Activated naive CD8-positive, alpha-beta T cell treated with anti-CD3 and anti-CD28 coated beads for 36 hours (primary cell): ENCODE data around the gene VSTM1. TPM values are rescaled to one million over a fixed set of nuclear protein-coding genes. Genes with fewer than 3 reads are reported as not detected.

ENCODE experiments used
- DNase-seq: peaks from one replicate; pipeline ENCODE4 v3.0.0; 2021
- H3K27ac Mint-ChIP-seq: one replicate; pipeline ENCODE4 v1.8.0; 2022; ENCODE audit warnings: mild to moderate bottlenecking, moderate library complexity, mixed read lengths
- H3K27me3 Mint-ChIP-seq: one replicate; pipeline ENCODE4 v1.8.0; 2022; ENCODE audit warnings: mild to moderate bottlenecking, mixed read lengths
- H3K36me3 Mint-ChIP-seq: one replicate; pipeline ENCODE4 v1.8.0; 2021; ENCODE audit warnings: mild to moderate bottlenecking, mixed read lengths
- H3K4me1 Mint-ChIP-seq: one replicate; pipeline ENCODE4 v1.8.0; 2021; ENCODE audit warnings: mixed read lengths
- H3K4me3 Mint-ChIP-seq: one replicate; pipeline ENCODE4 v1.8.0; 2022; ENCODE audit warnings: mild to moderate bottlenecking, moderate library complexity, mixed read lengths
- H3K9me3 Mint-ChIP-seq: one replicate; pipeline ENCODE4 v1.8.0; 2022; ENCODE audit warnings: mixed read lengths
- total RNA-seq, 2 experiments: library from RNA; stranded (reverse); gene quantifications; one replicate each; pipeline ENCODE4 v1.2.3, GENCODE V29; 2021

The VSTM1 gene
- total RNA-seq, 2 experiments from 2014 or later, result not detected

DNA sequence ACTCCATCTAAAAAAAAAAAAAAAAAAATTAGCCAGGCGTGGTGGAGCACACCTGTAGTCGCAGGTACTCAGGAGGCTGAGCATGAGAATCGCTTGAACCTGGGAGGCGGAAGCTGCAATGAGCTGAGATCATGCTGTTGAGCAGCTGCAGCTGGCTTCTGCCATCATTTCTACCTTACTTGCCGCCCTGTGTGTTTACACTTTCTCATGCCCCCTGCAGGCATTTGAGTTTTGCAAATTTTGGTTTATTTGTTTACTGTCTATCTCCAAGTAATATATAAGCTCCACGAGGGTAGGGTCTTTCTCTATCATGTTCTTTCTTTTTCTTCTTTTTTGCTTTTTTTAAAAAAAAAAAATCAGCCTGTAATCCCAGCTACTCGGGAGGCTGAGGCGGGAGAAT is 54.3 kb downstream of the VSTM1 start:
- no peaks in the 10 kb centered on the region for H3K4me1 Mint-ChIP-seq
- H3K27me3 Mint-ChIP-seq, result peaks cover 45% of the 10 kb centered on the region
- H3K27ac Mint-ChIP-seq, result no peak overlapping the region
- DNase-seq, result no peak
- no peaks in the 10 kb centered on the region for H3K9me3 Mint-ChIP-seq
- no peak overlapping the region for H3K4me3 Mint-ChIP-seq
- no peaks in the 10 kb centered on the region for H3K36me3 Mint-ChIP-seq

DNA sequence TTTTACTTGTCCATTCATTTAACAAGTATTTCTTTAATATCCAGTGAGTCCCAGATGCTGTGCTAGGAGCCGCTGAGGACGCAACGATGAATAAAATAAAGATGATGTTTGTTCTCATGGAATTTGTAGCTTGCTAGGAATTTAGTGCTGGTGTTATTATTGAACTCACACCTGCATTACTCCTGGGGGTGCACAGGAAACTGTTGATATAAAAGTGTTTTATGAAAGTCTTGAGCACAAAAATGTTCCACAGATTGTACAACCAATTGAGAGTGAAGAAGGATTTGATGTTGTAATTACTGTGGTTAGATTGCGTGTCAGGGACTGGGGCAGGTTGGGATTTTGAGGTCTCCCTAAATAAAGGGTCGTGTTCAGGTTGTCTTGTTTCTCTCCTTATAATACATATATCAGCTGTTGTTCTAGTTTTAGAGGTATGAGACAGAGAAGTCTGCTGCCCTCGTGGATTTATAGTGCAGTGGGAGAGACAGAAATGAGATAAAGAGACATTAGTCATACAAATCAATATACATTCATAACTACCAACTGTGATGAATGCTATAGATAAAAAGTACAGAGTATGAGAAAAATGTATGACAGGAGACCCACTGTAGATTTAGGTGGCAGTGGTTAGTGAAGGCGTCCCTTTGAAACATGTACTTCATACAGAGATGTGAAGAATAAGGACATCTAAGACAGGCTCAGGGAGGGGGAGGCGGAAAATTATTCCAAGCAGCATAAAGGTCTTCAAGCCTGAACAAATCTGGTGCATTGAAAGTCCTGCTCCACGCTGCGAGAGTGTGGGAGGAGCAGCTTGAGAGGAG is 61.0 kb downstream of the VSTM1 start:
- no peak for DNase-seq
- Mint-ChIP-seq H3K36me3 (no peaks in the 10 kb centered on the region), H3K27ac (no peak overlapping the region), H3K27me3 (peaks cover 32% of the 10 kb centered on the region), H3K4me3 (no peak overlapping the region), H3K9me3 (no peaks in the 10 kb centered on the region), H3K4me1 (no peaks in the 10 kb centered on the region)

DNA sequence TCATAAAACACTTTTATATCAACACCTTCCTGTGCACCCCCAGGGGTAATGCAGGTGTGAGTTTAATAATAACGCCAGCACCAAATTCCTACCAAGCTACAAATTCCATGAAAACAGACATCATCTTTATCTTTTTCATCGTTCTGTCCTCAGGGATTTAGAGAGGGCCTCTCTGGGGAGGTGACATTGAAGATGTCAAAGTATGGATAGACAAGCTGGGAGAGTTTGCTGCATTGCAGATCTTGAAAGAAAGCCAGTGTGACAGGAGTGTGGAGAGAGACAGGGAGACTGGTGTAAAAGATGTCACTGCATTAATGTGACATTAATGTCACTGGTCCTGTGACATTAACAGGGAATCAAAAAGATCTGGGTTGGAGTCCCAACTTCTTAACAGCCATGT is 62.2 kb downstream of the VSTM1 start:
- Mint-ChIP-seq H3K4me1 (no peaks in the 10 kb centered on the region), H3K9me3 (no peaks in the 10 kb centered on the region), H3K27ac (no peak overlapping the region), H3K36me3 (no peaks in the 10 kb centered on the region), H3K27me3 (peaks cover 33% of the 10 kb centered on the region), H3K4me3 (no peak overlapping the region)
- DNase-seq, result no peak

DNA sequence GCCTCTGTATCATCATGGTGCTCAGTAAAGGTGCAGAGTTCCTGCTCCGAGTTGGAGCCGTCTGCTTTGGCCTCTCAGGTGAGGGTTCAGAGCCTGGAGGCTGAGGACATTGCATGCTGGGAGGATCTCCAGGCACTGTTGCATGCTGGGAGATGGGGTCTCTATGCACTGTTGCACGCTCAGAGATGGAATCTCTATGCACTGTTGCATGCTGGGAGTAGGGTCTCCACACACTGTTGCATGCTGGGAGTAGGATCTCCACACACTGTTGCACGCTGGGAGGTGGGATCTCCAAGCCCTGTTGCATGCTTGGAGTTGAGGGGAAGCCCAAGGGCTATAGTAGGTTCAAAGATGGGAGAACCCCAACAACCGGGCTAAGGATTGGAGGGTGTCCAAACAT is 64.0 kb downstream of the VSTM1 start:
- no peak for DNase-seq
- H3K9me3 Mint-ChIP-seq, result no peaks in the 10 kb centered on the region
- no peak overlapping the region for H3K4me3 Mint-ChIP-seq
- H3K36me3 Mint-ChIP-seq, result no peaks in the 10 kb centered on the region
- no peak overlapping the region for H3K27ac Mint-ChIP-seq
- peaks cover 48% of the 10 kb centered on the region for H3K27me3 Mint-ChIP-seq
- H3K4me1 Mint-ChIP-seq, result no peaks in the 10 kb centered on the region

DNA sequence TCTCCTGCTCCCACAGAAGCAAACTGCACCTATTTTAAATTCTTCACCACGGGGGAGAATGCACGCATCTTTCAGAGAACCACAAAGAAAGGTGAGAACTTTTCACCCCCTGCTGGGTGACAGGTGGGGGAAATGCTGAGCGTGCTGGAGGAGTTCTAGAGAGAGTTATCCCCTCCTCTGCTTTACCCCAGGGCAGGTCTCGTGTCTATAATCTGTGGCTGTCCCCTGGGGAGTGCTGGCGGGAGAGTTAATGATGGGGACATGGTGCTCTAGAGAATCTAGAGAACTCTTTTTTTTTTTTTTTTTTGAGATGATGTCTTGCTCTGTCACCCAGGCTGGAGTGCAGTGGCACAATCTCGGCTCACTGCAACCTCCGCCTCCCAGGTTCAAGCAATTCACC is 65.5 kb downstream of the VSTM1 start:
- no peaks in the 10 kb centered on the region for H3K36me3 Mint-ChIP-seq
- peaks cover 60% of the 10 kb centered on the region for H3K27me3 Mint-ChIP-seq

DNA sequence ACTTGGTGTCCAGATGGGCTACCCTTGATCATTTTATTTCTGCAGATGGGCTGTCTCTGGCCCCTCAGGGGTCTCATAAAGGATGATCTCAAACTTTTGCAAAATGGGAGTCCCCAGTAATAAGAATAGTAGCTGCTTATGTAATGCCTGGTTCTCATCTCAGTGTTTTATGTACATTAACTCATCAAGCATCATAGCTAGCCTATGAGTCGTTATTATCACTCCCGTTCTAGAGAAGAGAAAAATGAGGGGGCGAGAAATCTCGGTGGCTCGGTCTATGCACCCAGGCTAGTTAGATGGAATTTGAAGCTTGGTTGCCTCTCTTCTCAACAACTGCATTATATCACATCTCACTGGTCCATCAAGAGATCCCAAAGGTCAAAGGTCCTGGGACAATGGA is 68.9 kb downstream of the VSTM1 start:
- Mint-ChIP-seq H3K4me1 (peaks cover 4% of the 10 kb centered on the region), H3K9me3 (no peaks in the 10 kb centered on the region), H3K4me3 (no peak overlapping the region), H3K27me3 (peaks cover 67% of the 10 kb centered on the region), H3K27ac (no peak overlapping the region), H3K36me3 (no peaks in the 10 kb centered on the region)
- no peak for DNase-seq

More for the DNA sequence above, 65.5 kb downstream of the VSTM1 start:
- Mint-ChIP-seq H3K27ac (no peak overlapping the region), H3K4me3 (no peak overlapping the region), H3K4me1 (no peaks in the 10 kb centered on the region), H3K9me3 (no peaks in the 10 kb centered on the region)
- DNase-seq, result no peak

DNA sequence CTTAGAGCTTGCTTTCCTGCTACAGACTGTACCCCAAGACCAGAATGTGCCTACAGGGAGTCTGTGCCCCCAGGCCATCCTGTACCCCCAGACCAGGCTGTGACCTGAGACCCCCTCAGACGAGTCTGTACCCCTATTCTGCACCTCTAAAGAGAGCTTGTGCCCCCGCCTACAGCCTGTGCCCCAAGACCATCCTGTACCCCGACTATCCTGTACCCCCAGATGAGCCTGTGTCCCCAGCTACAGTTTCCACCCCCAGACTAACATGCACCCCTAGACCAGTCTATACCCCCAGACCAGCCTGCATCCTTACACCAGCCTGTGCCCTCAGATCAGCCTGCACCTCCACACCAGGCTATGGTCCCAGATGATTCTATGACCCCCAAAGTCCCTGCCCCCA is 70.2 kb downstream of the VSTM1 start:
- Mint-ChIP-seq H3K27me3 (peaks cover 61% of the 10 kb centered on the region), H3K4me3 (no peak overlapping the region), H3K4me1 (peaks cover 4% of the 10 kb centered on the region), H3K36me3 (no peaks in the 10 kb centered on the region), H3K9me3 (no peaks in the 10 kb centered on the region), H3K27ac (no peak overlapping the region)
- DNase-seq, result no peak

DNA sequence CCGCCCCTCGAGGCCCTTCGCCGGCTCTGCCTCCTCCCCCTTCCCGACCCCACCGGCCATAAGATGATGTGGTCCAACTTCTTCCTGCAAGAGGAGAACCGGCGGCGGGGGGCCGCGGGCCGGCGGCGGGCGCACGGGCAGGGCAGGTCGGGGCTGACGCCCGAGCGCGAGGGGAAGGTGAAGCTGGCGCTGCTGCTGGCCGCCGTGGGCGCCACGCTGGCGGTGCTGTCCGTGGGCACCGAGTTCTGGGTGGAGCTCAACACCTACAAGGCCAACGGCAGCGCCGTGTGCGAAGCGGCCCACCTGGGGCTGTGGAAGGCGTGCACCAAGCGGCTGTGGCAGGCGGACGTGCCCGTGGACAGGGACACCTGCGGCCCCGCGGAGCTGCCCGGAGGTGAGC is 70.9 kb downstream of the VSTM1 start:
- Mint-ChIP-seq H3K4me3 (no peak overlapping the region), H3K36me3 (no peaks in the 10 kb centered on the region), H3K9me3 (no peaks in the 10 kb centered on the region), H3K27me3 (peaks cover 57% of the 10 kb centered on the region), H3K4me1 (peaks cover 4% of the 10 kb centered on the region), H3K27ac (no peak overlapping the region)
- DNase-seq, result no peak

DNA sequence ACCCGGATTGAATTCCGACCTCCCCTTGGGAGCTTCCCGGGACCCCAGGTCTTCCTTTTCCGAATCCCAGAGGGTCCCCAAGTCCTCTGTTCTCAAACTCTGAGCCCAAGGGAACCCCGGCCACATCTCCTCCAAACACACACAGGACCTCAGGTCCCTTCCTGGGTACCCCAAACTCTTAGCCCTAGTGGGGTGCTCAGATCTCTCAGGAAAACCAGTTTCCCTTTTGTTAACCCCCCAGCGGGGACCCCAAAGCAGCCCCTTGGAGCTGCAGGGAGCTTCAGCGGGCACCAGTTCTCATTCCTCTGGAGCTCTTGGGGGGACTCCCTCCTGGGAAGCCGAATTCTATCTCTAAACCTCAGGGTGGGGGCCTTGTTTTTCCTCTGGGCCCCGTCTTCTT is 71.5 kb downstream of the VSTM1 start:
- no peak for DNase-seq
- Mint-ChIP-seq H3K9me3 (no peaks in the 10 kb centered on the region), H3K36me3 (no peaks in the 10 kb centered on the region), H3K4me3 (no peak overlapping the region), H3K4me1 (peaks cover 4% of the 10 kb centered on the region), H3K27me3 (peaks cover 51% of the 10 kb centered on the region), H3K27ac (no peak overlapping the region)

DNA sequence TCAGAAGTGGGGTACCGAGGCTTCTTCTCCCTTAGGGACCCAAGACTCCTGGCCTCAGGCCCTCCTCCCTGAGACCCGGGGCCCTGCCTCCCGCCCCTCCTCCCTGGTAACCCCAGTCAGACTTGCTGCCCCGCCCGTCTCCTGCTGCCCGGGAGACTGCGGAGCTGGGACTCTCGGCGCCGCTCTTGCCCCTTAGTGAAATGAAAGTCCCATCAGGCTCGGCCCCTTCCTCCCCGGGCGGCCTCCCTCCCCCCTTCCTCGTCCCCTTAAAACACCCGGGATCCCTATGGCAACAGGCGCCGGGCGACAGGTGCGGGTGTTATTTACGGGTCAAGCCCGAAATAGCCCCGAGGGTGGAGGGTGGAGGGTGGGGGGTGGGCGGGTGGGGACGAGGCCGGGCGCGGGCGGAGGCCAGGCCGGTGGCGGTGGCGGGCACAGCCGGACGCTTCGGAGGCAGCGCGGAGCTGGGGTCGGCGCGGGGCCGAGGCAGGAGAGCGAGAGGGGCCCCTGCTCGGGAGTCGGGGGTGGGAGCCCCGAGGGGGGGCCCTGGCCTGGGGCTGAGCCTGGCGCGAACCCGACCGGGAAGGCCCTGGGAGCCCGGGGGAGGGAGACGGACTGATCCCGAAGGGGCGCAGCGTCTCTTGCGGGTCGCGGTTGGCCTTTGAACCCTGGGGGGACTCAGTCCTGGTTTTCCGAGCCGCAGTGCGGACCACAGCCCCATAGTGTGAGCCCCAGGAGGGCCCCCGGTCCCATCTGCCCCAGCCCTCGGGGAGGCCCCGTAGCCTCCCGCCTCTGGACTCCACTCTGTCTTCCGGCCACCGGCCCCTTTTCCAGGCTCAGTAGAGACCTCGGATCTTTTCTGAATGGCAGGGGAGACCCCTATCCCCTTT is 72.2 kb downstream of the VSTM1 start, which contains the start of gene CACNG6:
TSS of gene CACNG6 (plus strand) at position 414 of the 890 bp plus-strand sequence. CDS start 1,241 bp downstream, outside the sequence.
- no peak for DNase-seq
- H3K4me3 Mint-ChIP-seq, result no peak within 1 kb of the TSS
- no peak within 1 kb of the TSS for H3K27ac Mint-ChIP-seq
- H3K27me3 Mint-ChIP-seq, result peaks cover 46% of the 10 kb centered on the region
- H3K36me3 Mint-ChIP-seq, result no peaks in the 10 kb centered on the region
- H3K4me1 Mint-ChIP-seq, result peaks cover 4% of the 10 kb centered on the region
- no peaks in the 10 kb centered on the region for H3K9me3 Mint-ChIP-seq

Other genes with a start within 250 kb of the VSTM1 start
- under 1 TPM; 0.06 TPM for gene NLRP12, start 239.6 kb downstream of the VSTM1 start, total RNA-seq
- gene MYADM, start 196.0 kb downstream of the VSTM1 start, total RNA-seq, result 10 to 100 TPM; 30.9 to 32.1 TPM
- under 1 TPM in 1 of 2 experiments, not detected in 1; 0.35 TPM for gene PRKCG, start 181.7 kb downstream of the VSTM1 start, total RNA-seq
- gene CACNG7, start 154.6 kb downstream of the VSTM1 start, total RNA-seq, result not detected
- gene CACNG8, start 101.0 kb downstream of the VSTM1 start, total RNA-seq, result not detected
- not detected for gene CACNG6, start 72.3 kb downstream of the VSTM1 start, total RNA-seq
- gene TARM1, start 17.5 kb upstream of the VSTM1 start, total RNA-seq, result not detected
- under 1 TPM; 0.37 to 0.38 TPM for gene OSCAR, start 36.9 kb upstream of the VSTM1 start, total RNA-seq
- gene NDUFA3, start 39.0 kb upstream of the VSTM1 start, total RNA-seq, result 10 to 100 TPM; 93.6 to 97.9 TPM
- gene TFPT, start 51.8 kb upstream of the VSTM1 start, total RNA-seq, result 10 to 100 TPM; 33.3 to 38.5 TPM
- 100 to 1,000 TPM; 120 to 124 TPM for gene PRPF31, start 51.9 kb upstream of the VSTM1 start, total RNA-seq
- gene CNOT3, start 73.9 kb upstream of the VSTM1 start, total RNA-seq, result 10 to 100 TPM; 59.0 to 62.1 TPM
- gene LENG1, start 95.8 kb upstream of the VSTM1 start, total RNA-seq, result 1 to 10 TPM; 3.2 to 4.1 TPM
- not detected for gene TMC4, start 109.3 kb upstream of the VSTM1 start, total RNA-seq
- 10 to 100 TPM; 57.0 to 57.1 TPM for gene MBOAT7, start 125.7 kb upstream of the VSTM1 start, total RNA-seq
- gene TSEN34, start 127.4 kb upstream of the VSTM1 start, total RNA-seq, result 10 to 100 TPM; 15.5 to 16.4 TPM
- 1,000 to 10,000 TPM; 1,783 to 1,787 TPM for gene RPS9, start 137.0 kb upstream of the VSTM1 start, total RNA-seq
- not detected for gene LILRB3, start 159.1 kb upstream of the VSTM1 start, total RNA-seq
- gene LILRA6, start 178.9 kb upstream of the VSTM1 start, total RNA-seq, result not detected
- gene LILRB5, start 193.4 kb upstream of the VSTM1 start, total RNA-seq, result not detected
- not detected for gene LILRB2, start 217.2 kb upstream of the VSTM1 start, total RNA-seq
- not detected for gene LILRA5, start 249.3 kb upstream of the VSTM1 start, total RNA-seq